GM12875 (cell line): ENCODE data around the gene STARD3.

Source experiments
- H3K4me3 ChIP-seq: one replicate; pipeline ENCODE4 v1.5.1; 2011; ENCODE audit warnings: low read depth, low read length, control low read depth
- TF ChIP-seq, protein P1 (sequence below): IDR thresholded peaks from 2 replicates; pipeline ENCODE4 v1.5.1; 2011; ENCODE audit warnings: low read depth, mild to moderate bottlenecking, control low read depth, inconsistent platforms, low read length, moderate library complexity, borderline replicate concordance; ENCODE audit not compliant: insufficient read depth

Gene STARD3

GRCh38 chr17:39683295-39683939 is 46.5 kb downstream of the STARD3 start:
- H3K4me3 ChIP-seq: no peak overlapping the region
- TF ChIP-seq, protein P1, sequence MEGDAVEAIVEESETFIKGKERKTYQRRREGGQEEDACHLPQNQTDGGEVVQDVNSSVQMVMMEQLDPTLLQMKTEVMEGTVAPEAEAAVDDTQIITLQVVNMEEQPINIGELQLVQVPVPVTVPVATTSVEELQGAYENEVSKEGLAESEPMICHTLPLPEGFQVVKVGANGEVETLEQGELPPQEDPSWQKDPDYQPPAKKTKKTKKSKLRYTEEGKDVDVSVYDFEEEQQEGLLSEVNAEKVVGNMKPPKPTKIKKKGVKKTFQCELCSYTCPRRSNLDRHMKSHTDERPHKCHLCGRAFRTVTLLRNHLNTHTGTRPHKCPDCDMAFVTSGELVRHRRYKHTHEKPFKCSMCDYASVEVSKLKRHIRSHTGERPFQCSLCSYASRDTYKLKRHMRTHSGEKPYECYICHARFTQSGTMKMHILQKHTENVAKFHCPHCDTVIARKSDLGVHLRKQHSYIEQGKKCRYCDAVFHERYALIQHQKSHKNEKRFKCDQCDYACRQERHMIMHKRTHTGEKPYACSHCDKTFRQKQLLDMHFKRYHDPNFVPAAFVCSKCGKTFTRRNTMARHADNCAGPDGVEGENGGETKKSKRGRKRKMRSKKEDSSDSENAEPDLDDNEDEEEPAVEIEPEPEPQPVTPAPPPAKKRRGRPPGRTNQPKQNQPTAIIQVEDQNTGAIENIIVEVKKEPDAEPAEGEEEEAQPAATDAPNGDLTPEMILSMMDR: no peak

DNA sequence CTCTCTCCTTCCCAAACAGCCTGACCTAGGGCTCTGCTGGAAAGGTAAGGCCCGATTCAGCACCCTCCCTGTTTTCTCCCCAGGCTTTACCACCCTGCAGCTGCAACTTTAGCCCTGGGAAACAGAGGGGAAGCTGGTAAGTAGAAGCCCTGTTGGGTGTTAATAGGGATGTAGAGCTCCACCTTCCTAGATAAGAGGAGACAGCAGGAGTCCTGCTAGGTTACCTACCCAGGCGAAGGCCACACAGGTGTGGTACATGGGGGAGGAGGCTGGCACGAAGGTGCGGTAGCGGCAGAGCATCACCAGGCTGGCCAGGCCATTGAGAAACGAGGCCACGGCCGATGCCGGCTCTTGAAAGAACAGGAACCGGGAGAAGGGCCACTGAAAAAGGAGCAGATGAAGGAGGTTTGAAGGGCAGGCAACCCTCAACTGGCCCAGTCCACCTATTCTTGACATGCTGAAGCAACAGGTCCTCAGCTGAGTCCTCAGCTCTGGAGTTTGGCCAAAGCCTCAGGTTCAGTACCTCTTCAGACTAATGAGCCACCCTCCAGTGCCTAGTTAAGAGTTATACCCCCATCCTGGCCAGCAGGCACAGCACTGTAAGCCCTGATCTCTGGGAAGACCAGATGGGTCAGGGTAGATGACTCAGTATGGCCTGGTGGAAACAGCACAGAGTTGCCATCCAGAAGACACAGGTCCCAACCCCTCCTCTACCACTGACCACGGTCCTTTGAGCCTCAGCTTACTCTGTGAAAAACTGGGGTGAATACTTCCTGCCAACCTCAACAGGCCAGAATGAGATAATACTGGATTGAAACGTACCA is 47.6 kb downstream of the STARD3 start:
- TF ChIP-seq, protein P1: no peak
- H3K4me3 ChIP-seq: no peak overlapping the region

- TF ChIP-seq, protein P1: no peak
- no peak overlapping the region for H3K4me3 ChIP-seq
Observed at GRCh38 chr17:39687101-39687545, 50.2 kb downstream of the STARD3 start.

DNA sequence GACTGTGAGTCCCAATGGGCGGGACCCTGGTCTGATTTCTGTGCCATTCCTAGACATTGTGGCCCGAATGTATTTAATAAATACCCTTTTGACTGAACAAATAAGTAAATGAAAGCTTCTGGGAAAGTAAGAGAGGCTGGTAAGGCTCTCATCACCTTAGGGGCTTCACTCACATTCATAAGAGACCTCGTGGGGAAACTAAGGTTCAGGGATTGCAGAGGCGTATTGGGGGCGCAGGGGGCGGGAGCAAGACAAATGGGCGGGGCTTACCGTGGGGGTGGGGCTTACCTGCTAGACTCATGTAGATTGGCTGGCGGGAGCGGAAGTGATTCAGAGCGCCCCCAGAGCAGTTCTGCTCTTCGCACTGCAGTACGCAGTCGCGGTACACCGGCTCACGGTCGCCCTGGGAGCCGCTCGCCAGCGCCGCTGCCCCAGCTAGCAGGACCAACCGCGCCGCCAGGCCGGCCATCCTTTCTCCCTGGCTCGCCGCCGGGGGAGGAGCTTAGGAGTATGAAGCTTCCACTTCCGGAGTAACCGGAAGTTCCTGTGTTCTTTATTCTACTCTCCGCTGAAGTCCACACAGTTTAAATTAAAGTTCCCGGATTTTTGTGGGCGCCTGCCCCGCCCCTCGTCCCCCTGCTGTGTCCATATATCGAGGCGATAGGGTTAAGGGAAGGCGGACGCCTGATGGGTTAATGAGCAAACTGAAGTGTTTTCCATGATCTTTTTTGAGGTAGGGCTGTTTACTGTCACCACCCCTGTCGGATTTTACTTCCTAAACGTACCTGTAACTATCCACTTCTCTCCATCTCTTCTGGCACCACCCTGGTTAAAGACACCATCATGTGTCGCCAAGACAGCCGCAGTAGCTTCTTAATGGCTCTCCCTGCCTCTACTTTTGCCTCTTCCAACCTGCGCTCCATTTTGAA is 50.9 kb downstream of the STARD3 start, which contains the start of gene PGAP3:
TSS of gene PGAP3 (minus strand) at position 512 of the 929 bp plus-strand sequence. CDS start at position 469, 43 bp downstream.
- TF ChIP-seq, protein P1: no peak
- peak within 1 kb of the TSS; percentile 67 for H3K4me3 ChIP-seq

GRCh38 chr17:39688475-39688835 is 51.5 kb downstream of the STARD3 start:
- H3K4me3 ChIP-seq: peak overlapping the region; percentile 67
- TF ChIP-seq, protein P1: no peak

DNA sequence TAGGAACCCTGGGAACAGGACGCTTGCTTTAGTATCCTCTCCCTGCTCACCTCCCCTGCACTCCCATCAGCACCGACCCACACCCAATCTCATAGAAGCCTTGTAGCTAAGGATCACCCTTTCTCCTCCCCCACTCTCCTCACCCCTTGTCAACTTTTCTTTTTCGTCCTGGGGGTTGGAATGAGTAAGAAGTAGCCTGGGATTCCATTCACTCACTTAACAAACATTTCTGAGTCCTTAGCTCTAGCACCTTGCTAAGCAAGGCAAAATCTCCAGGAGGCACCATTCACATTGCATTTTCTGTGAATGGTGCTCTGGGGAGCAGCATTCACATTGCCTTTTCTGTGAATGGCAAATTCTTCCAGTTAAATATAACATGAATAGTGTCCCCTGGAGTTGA is 52.0 kb downstream of the STARD3 start:
- TF ChIP-seq, protein P1: no peak
- H3K4me3 ChIP-seq: no peak overlapping the region
